ENCODE data around the gene RRP1. TPM values are rescaled to one million over a fixed set of nuclear protein-coding genes. Genes with fewer than 3 reads are reported as not detected.
A peak's percentile ranks its signal among the peaks of the same experiment; 100 is the strongest.

Gene RRP1
- total and polyA plus RNA-seq, 9 of the 15 experiments (the other 6 are each of a cell fraction or from before 2014, with no cell fraction given) = 0.89 to 105 (median 51.6) TPM

GRCh38 chr21:43767984-43768867 lies 21.2 kb upstream of the RRP1 start:
- Histone ChIP-seq H3K9me1 (ENCODE audit: control insufficient read depth, insufficient read depth, low read length) (peaks cover 8% of the 10 kb centered on the region), H4K20me1 (replicated peaks; ENCODE audit: control insufficient read depth, insufficient read depth, low read length) (no peaks in the 10 kb centered on the region), H3K4me1 (replicated peaks in 1 of 2; ENCODE audit: control insufficient read depth in 2 of 2, insufficient read depth in 2 of 2, low read length in 2 of 2) (peaks cover 33 to 63% of the 10 kb centered on the region in 2 experiments), H2AFZ (ENCODE audit: low read depth, low read length) (peak overlapping the region; percentile 94), H3K4me3 (no peak overlapping the region), H3K9me3 (replicated peaks; ENCODE audit: control insufficient read depth, insufficient read depth, low read depth, low read length) (no peaks in the 10 kb centered on the region), H3K9ac (ENCODE audit: insufficient read depth in 1 of 2, low read depth in 2 of 2, low read length in 2 of 2) (peak overlapping the region; percentile 76 to 87), H3K27ac (ENCODE audit: extremely low read depth, low read depth, low read length) (peak overlapping the region; percentile 91), H3K36me3 (ENCODE audit: control insufficient read depth, insufficient read depth, low read length) (peaks cover 18% of the 10 kb centered on the region; the same call in 2 of the 3 replicates), H3K79me2 (ENCODE audit: control insufficient read depth, insufficient read depth, low read length) (no peaks in the 10 kb centered on the region), H3K27me3 (ENCODE audit: control insufficient read depth in 2 of 2, insufficient read depth in 2 of 2, low read length in 2 of 2) (no peaks in the 10 kb centered on the region), H3K4me2 (ENCODE audit: insufficient read depth, low read length) (peak overlapping the region; percentile 66)
- WGBS (ENCODE audit: insufficient coverage, low coverage, missing lambda C conversion rate) = 13% methylated on average over 34 of the region's 34 CpGs
- ChIA-PET CTCF (ENCODE audit: low intra/inter-chr PET ratio) (no interaction called here), POLR2A (interaction anchor here (0.6 to 1.6 kb wide), 10 partner anchors 10 to 105 kb away, joined by 3 to 10 read pairs (median 4); partner anchors contain the start of gene RRP1)
- intact Hi-C loops (cut with micrococcal nuclease) = no loop called here
- in situ Hi-C loops (cut with MboI) = no loop called here
- ATAC-seq = peak; percentile 91
- DNase-seq (ENCODE audit: extremely low read depth in 1 of 4, low spot score in 3 of 4) = peak; percentile 80 to 96 (median 86)
- no TSS peak for BruUV-seq (replicated peaks)
- FAIRE-seq = peak; percentile 95
- TF ChIP-seq RB1 (IDR thresholded peaks at IDR 0.05; ENCODE audit: low read depth) (peak; percentile 7; the same call in 1 of the 2 replicates), YY1 (IDR thresholded peaks at IDR 0.05; ENCODE audit: borderline replicate concordance in 1 of 3, control insufficient read depth in 1 of 3, extremely low read depth in 1 of 3, insufficient read depth in 3 of 3, insufficient read length in 1 of 3, insufficient replicate concordance in 2 of 3, low read depth in 1 of 3, low read length in 2 of 3) (peak in 1 of 3 experiments; percentile 57), BHLHE40 (IDR thresholded peaks at IDR 0.05; ENCODE audit: low read length) (peak; percentile 54; the same call in 1 of the 2 replicates), SMC3 (conservative IDR thresholded peaks at IDR 0.05; ENCODE audit: insufficient read depth, low read depth, low read length) (0 out of 2 replicates have a peak, but pooled peaks have one; percentile 13), PML (IDR thresholded peaks at IDR 0.05; ENCODE audit: low read length) (peak; percentile 43; the same call in 1 of the 2 replicates), TRIM24 (IDR thresholded peaks at IDR 0.05) (peak in 1 of 2 experiments; percentile 67; a peak in 2 of 4 replicates), HDAC1 (IDR thresholded peaks at IDR 0.05) (peak in 1 of 2 experiments; percentile 82; a peak in 2 of 4 replicates), DPF2 (IDR thresholded peaks at IDR 0.05) (peak; percentile 91), ZMIZ1 (IDR thresholded peaks at IDR 0.05; ENCODE audit: low read depth in 2 of 2, low read length in 2 of 2) (peak; percentile 13 to 33; a peak in 1 of 4 replicates), NFIC (IDR thresholded peaks at IDR 0.05) (peak; percentile 35), ZBTB8A (IDR thresholded peaks at IDR 0.05; ENCODE audit: partially characterized antibody) (no peak), ZNF699 (CRISPR knock-in tag; IDR thresholded peaks at IDR 0.05; ENCODE audit: insufficient replicate concordance) (no peak), POLR2H (tag; IDR thresholded peaks at IDR 0.05; ENCODE audit: low read depth) (0 out of 2 replicates have a peak, but pooled peaks have one; percentile 36), BDP1 (IDR thresholded peaks at IDR 0.05; ENCODE audit: insufficient read depth, insufficient read length) (no peak), HEY1 (CRISPR knock-in tag; IDR thresholded peaks at IDR 0.05; ENCODE audit: borderline replicate concordance) (0 out of 2 replicates have a peak, but pooled peaks have one; percentile 38), NELFE (IDR thresholded peaks at IDR 0.05; ENCODE audit: insufficient read depth, insufficient read length) (no peak)

Measured in K562 (cell line).